WTC11 (cell line): ENCODE results near the gene LIG3. TPM values are rescaled to one million over a fixed set of nuclear protein-coding genes. Genes with fewer than 3 reads are reported as not detected.
"Not testable (repeated sequence)": the region's sequence is repeated elsewhere in the genome, so short reads cannot be mapped to it uniquely, and the experiment has no call there.

Source experiments
- ATAC-seq: fragments of 200-7000 bp; cut with Tn5 transposase; 2 replicates; pipeline ENCODE4 v1.10.0; 2021; ENCODE audit warnings: mild to moderate bottlenecking, moderate library complexity
- CTCF ChIA-PET: fragments of 300-600 bp; sonication (Branson Sonifier 250); formaldehyde crosslinking; loops from one replicate; lab custom pipeline; 2021; ENCODE audit warnings: antibody characterized with exemption; lab: Charles Lee
- POLR2A ChIA-PET: fragments of 350-600 bp; sonication (Branson Sonifier 250); formaldehyde crosslinking; loops from one replicate; lab custom pipeline; 2021; ENCODE audit warnings: antibody characterized with exemption; lab: Charles Lee
- DNase-seq: peaks from one replicate; pipeline ENCODE4 v3.0.0; 2021; ENCODE audit warnings: low spot score
- H3K27ac Mint-ChIP-seq: 2 replicates; pipeline ENCODE4 v1.8.0; 2021; ENCODE audit warnings: mixed read lengths
- H3K27me3 Mint-ChIP-seq: 2 replicates; pipeline ENCODE4 v1.8.0; 2021; ENCODE audit warnings: low read depth, mild to moderate bottlenecking, moderate library complexity, mixed read lengths
- H3K36me3 Mint-ChIP-seq: 2 replicates; pipeline ENCODE4 v1.8.0; 2021; ENCODE audit warnings: mixed read lengths
- H3K4me1 Mint-ChIP-seq: 2 replicates; pipeline ENCODE4 v1.8.0; 2022; ENCODE audit warnings: mixed read lengths
- H3K4me3 Mint-ChIP-seq: 2 replicates; pipeline ENCODE4 v1.8.0; 2021; ENCODE audit warnings: mild to moderate bottlenecking, moderate library complexity, mixed read lengths
- H3K9me3 Mint-ChIP-seq: 2 replicates; pipeline ENCODE4 v1.8.0; 2021; ENCODE audit warnings: mixed read lengths
- CBFB ChIP-seq: sonication (generic); formaldehyde crosslinking; IDR thresholded peaks from 2 replicates; pipeline ENCODE4 v1.8.1; 2022; ENCODE audit warnings: mild to moderate bottlenecking, low read depth, missing genetic modification reagents
- CREM ChIP-seq: sonication (generic); formaldehyde crosslinking; IDR thresholded peaks from 2 replicates; pipeline ENCODE4 v1.8.1; 2022; ENCODE audit warnings: mild to moderate bottlenecking, missing genetic modification reagents, moderate library complexity
- NFYB ChIP-seq: sonication (generic); formaldehyde crosslinking; conservative IDR thresholded peaks from 2 replicates; pipeline ENCODE4 v1.8.0; 2022; ENCODE audit warnings: low read depth, missing genetic modification reagents
- NR1H2 ChIP-seq: sonication (generic); formaldehyde crosslinking; IDR thresholded peaks from 2 replicates; pipeline ENCODE4 v1.9.0; 2021; ENCODE audit warnings: mild to moderate bottlenecking, moderate library complexity, missing genetic modification reagents
- RELA ChIP-seq: sonication (generic); formaldehyde crosslinking; IDR thresholded peaks from 2 replicates; pipeline ENCODE4 v1.8.1; 2022; ENCODE audit warnings: missing genetic modification reagents, mild to moderate bottlenecking, borderline replicate concordance
- SP1 ChIP-seq: sonication (generic); formaldehyde crosslinking; conservative IDR thresholded peaks from 2 replicates; pipeline ENCODE4 v1.8.1; 2022; ENCODE audit warnings: missing genetic modification reagents
- TEAD1 ChIP-seq: sonication (generic); formaldehyde crosslinking; IDR thresholded peaks from 2 replicates; pipeline ENCODE4 v1.8.0; 2022; ENCODE audit warnings: mild to moderate bottlenecking, missing genetic modification reagents
- TP53 ChIP-seq: sonication (generic); formaldehyde crosslinking; IDR thresholded peaks from 2 replicates; pipeline ENCODE4 v1.8.1; 2023; ENCODE audit warnings: mild to moderate bottlenecking, missing genetic modification reagents
- ZNF121 ChIP-seq: sonication (generic); formaldehyde crosslinking; IDR thresholded peaks from 2 replicates; pipeline ENCODE4 v1.8.0; 2023; ENCODE audit warnings: missing genetic modification reagents
- ZNF396 ChIP-seq: fragments of 250-450 bp; sonication (Bioruptor Pico); IDR thresholded peaks from 2 replicates; pipeline ENCODE4 v1.8.0; 2021; ENCODE audit warnings: mild to moderate bottlenecking, moderate library complexity, borderline replicate concordance
- ZNF671 ChIP-seq: fragments of 250-450 bp; sonication (Bioruptor Pico); IDR thresholded peaks from 2 replicates; pipeline ENCODE4 v1.8.0; 2021; ENCODE audit warnings: mild to moderate bottlenecking
- total RNA-seq: library from RNA; stranded (reverse); gene quantifications from 3 replicates; pipeline ENCODE4 v1.2.3, GENCODE V29; 2021
- TF ChIP-seq, protein P1 (sequence below): fragments of 250-450 bp; sonication (Bioruptor Pico); IDR thresholded peaks from 2 replicates; pipeline ENCODE4 v2.1.2; 2022; ENCODE audit warnings: mild to moderate bottlenecking, moderate library complexity
- TF ChIP-seq, protein P2 (sequence below): fragments of 250-450 bp; sonication (Bioruptor Pico); IDR thresholded peaks from 2 replicates; pipeline ENCODE4 v1.9.0; 2021; ENCODE audit warnings: moderate library complexity, mild to moderate bottlenecking, inconsistent platforms, borderline replicate concordance
- TF ChIP-seq, protein P3 (sequence below): sonication (generic); formaldehyde crosslinking; conservative IDR thresholded peaks from 2 replicates; pipeline ENCODE4 v1.8.1; 2023; ENCODE audit warnings: mild to moderate bottlenecking, low read depth, missing genetic modification reagents, moderate library complexity
- TF ChIP-seq, protein P4 (sequence below): sonication (generic); formaldehyde crosslinking; IDR thresholded peaks from 2 replicates; pipeline ENCODE4 v1.8.1; 2023; ENCODE audit warnings: mild to moderate bottlenecking, missing genetic modification reagents

Gene LIG3
- total RNA-seq, 1 experiment from 2014 or later = 92.3 TPM

DNA sequence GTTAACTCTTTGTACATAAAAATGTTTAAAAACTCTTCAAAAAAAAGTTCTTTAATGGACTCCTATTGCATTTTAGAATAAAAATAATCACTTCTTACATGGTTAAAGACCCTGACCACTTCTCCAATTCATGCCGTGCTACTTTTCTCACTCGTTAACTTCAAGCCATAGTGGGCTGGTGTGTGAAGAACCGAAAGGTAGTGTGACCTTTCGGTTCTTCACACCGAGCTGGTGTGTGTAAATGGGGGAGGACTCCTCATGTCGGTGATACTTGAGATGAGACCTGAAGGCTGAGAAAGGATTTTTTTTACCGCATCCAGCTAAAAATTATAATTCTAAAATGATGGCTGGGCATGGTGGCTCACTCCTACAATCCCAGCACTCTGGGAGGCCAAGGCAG lies 61.1 kb downstream of the LIG3 start (continued):
- TF ChIP-seq, protein P1, sequence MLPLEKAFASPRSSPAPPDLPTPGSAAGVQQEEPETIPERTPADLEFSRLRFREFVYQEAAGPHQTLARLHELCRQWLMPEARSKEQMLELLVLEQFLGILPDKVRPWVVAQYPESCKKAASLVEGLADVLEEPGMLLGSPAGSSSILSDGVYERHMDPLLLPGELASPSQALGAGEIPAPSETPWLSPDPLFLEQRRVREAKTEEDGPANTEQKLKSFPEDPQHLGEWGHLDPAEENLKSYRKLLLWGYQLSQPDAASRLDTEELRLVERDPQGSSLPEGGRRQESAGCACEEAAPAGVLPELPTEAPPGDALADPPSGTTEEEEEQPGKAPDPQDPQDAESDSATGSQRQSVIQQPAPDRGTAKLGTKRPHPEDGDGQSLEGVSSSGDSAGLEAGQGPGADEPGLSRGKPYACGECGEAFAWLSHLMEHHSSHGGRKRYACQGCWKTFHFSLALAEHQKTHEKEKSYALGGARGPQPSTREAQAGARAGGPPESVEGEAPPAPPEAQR (CRISPR knock-in tag) = no peak
- TF ChIP-seq, protein P2, sequence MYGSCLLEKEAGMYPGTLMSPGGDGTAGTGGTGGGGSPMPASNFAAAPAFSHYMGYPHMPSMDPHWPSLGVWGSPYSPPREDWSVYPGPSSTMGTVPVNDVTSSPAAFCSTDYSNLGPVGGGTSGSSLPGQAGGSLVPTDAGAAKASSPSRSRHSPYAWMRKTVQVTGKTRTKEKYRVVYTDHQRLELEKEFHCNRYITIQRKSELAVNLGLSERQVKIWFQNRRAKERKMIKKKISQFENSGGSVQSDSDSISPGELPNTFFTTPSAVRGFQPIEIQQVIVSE (CRISPR knock-in tag) = no peak
- no peak for TF ChIP-seq ZNF121
- TF ChIP-seq NFYB (CRISPR knock-in tag) = no peak
- TF ChIP-seq, all 79 proteins: peak for 0

DNA sequence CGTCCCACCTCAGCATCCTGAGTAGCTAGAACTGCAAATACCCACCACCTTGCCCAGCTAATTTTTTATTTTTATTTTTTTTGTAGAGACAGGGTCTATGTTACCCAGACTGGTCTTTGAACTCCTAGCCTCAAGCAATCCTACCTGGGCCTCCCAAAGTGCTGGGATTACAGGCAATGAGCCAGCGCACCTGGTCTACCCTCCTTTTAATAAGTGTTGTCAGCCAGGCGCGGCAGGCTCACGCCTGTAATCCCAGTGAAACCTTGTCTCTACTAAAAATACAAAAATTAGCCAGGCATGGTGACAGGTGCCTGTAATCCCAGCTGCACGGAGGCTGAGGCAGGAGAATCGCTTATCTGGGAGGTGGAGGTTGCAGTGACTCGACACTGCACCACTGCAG lies 63.9 kb downstream of the LIG3 start:
- Mint-ChIP-seq H3K36me3 (no peaks in the 10 kb centered on the region), H3K4me3 (no peak overlapping the region), H3K27ac (no peak overlapping the region), H3K4me1 (peaks cover 14% of the 10 kb centered on the region), H3K27me3 (no peaks in the 10 kb centered on the region), H3K9me3 (0 out of 2 replicates have a peak, but pooled peaks cover 4% of the 10 kb centered on the region)
- CTCF ChIA-PET = no interaction called here
- ATAC-seq (no peak), DNase-seq (no peak)
- POLR2A ChIA-PET = no interaction called here
- TF ChIP-seq, protein P3, sequence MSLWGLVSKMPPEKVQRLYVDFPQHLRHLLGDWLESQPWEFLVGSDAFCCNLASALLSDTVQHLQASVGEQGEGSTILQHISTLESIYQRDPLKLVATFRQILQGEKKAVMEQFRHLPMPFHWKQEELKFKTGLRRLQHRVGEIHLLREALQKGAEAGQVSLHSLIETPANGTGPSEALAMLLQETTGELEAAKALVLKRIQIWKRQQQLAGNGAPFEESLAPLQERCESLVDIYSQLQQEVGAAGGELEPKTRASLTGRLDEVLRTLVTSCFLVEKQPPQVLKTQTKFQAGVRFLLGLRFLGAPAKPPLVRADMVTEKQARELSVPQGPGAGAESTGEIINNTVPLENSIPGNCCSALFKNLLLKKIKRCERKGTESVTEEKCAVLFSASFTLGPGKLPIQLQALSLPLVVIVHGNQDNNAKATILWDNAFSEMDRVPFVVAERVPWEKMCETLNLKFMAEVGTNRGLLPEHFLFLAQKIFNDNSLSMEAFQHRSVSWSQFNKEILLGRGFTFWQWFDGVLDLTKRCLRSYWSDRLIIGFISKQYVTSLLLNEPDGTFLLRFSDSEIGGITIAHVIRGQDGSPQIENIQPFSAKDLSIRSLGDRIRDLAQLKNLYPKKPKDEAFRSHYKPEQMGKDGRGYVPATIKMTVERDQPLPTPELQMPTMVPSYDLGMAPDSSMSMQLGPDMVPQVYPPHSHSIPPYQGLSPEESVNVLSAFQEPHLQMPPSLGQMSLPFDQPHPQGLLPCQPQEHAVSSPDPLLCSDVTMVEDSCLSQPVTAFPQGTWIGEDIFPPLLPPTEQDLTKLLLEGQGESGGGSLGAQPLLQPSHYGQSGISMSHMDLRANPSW (CRISPR knock-in tag) = no peak
- no peak for TF ChIP-seq RELA
- TF ChIP-seq ZNF396 (CRISPR knock-in tag) = no peak
- TF ChIP-seq SP1 = no peak
- TF ChIP-seq ZNF671 = no peak
- TF ChIP-seq CREM (CRISPR knock-in tag) = no peak
- TF ChIP-seq, protein P4, sequence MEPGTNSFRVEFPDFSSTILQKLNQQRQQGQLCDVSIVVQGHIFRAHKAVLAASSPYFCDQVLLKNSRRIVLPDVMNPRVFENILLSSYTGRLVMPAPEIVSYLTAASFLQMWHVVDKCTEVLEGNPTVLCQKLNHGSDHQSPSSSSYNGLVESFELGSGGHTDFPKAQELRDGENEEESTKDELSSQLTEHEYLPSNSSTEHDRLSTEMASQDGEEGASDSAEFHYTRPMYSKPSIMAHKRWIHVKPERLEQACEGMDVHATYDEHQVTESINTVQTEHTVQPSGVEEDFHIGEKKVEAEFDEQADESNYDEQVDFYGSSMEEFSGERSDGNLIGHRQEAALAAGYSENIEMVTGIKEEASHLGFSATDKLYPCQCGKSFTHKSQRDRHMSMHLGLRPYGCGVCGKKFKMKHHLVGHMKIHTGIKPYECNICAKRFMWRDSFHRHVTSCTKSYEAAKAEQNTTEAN (CRISPR knock-in tag) = no peak
- TF ChIP-seq CBFB (CRISPR knock-in tag) = no peak

DNA sequence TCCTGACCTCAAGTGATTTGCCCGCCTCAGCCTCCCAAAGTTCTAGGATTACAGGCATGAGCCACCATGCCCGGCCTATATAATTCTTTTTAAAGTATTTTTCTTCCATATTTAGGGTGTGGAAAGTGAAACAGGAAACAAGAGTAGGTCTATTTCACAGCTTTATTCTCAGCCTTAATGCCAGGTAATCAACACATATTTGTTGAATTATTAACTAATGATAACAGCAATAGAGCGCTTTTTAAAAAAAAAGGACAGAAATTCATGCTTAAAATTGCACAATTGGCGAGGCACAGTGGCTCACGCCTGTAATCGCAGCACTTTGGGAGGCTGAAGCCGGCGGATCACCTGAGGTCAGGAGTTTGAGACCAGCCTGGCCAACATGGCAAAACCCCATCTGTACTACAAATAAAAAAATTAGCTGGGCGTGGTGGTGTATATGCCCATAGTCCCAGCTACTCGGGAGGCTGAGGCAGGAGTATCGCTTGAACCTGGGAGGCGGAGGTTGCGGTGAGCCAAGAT lies 65.2 kb downstream of the LIG3 start:
- H3K9me3 Mint-ChIP-seq, H3K27ac Mint-ChIP-seq, ATAC-seq, CTCF ChIA-PET, DNase-seq, H3K36me3 Mint-ChIP-seq, POLR2A ChIA-PET, H3K4me3 Mint-ChIP-seq, H3K27me3 Mint-ChIP-seq: not testable (repeated sequence)
- H3K4me1 Mint-ChIP-seq = peaks cover 14% of the 10 kb centered on the region

DNA sequence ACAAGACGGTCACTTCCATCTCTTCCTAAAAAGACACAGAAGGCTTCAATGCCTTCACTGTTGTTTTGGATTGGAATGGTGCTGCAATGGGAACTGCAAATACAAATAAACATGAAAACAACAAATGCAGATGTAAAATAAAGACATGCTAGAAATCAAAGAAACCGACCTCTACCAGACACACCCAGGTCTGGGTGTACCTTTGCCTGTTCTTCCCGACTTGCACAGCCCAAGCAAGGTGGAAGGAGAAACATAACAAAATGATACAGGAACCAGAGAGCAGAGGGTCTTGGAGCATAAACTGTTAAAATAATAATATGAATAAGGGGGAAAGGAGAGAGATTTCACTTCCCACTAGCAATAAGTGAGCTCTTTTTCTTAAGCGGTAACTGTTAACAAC lies 65.9 kb downstream of the LIG3 start:
- H3K4me1 Mint-ChIP-seq = peaks cover 16% of the 10 kb centered on the region
- H3K36me3 Mint-ChIP-seq = no peaks in the 10 kb centered on the region
- POLR2A ChIA-PET = interaction anchor here (0.5 kb wide), 1 partner anchor 15 kb away, joined by 4 read pairs; no protein-coding TSS in a partner anchor
- no peaks in the 10 kb centered on the region for H3K9me3 Mint-ChIP-seq
- no peak for ATAC-seq
- no peak for TF ChIP-seq NR1H2 (CRISPR knock-in tag)
- no peak for TF ChIP-seq TP53 (CRISPR knock-in tag)
- TF ChIP-seq TEAD1 (CRISPR knock-in tag) = no peak
- TF ChIP-seq, all 79 proteins: peak for 0
- no peak for DNase-seq
- H3K27ac Mint-ChIP-seq = no peak overlapping the region
- no peaks in the 10 kb centered on the region for H3K27me3 Mint-ChIP-seq
- CTCF ChIA-PET = interaction anchor here (0.5 kb wide), 1 partner anchor 15 kb away, joined by 3 read pairs; no protein-coding TSS in a partner anchor
- no peak overlapping the region for H3K4me3 Mint-ChIP-seq
